ENCODE data around the gene XIST. TPM values are rescaled to one million over a fixed set of nuclear protein-coding genes. Genes with fewer than 3 reads are reported as not detected.
"Not testable (repeated sequence)": the region's sequence is repeated elsewhere in the genome, so short reads cannot be mapped to it uniquely, and the experiment has no call there.

The XIST gene
- total and polyA plus RNA-seq, 3 experiments from 2014 or later: 9.7 TPM; not detected in 2

DNA sequence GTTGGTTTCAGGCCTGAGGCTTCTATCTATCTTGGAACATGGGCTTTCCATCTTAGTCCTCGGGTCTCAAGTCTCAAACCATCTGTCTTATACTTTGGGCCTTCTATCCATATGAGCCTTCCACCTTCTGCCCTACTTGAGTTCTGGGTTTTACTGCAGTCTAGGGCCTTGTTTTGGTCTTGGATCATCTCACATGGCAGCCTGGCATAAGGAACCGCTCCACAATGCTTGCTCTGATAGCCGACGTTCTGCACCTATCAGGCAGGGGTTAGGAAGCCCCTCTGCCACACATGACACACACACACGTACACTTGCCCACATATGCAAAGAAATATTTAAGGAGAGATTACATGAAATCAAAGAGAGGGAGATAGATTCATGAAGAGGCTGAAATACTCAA, 25.5 kb downstream of the XIST start:
- no peaks in the 10 kb centered on the region for H3K9me3 ChIP-seq (ENCODE audit: low read length)
- H3K27ac ChIP-seq (ENCODE audit: low read depth, low read length): no peak overlapping the region
- H3K36me3 ChIP-seq (ENCODE audit: insufficient read depth, low read length): no peaks in the 10 kb centered on the region
- H3K27me3 Mint-ChIP-seq: peaks cover 0 to 6% of the 10 kb centered on the region in 2 donors
- ChIA-PET CTCF (no interaction called here), POLR2A (no interaction called here)
- no peak overlapping the region for H3K4me3 Mint-ChIP-seq
- H3K9me3 Mint-ChIP-seq: no peaks in the 10 kb centered on the region
- H3K4me1 ChIP-seq (ENCODE audit: insufficient read depth, low read length): no peaks in the 10 kb centered on the region
- H3K27ac Mint-ChIP-seq: no peak overlapping the region
- H3K36me3 Mint-ChIP-seq: peaks cover 0 to 19% (median 1%) of the 10 kb centered on the region in 3 donors
- H3K4me3 ChIP-seq (ENCODE audit: low read length): no peak overlapping the region
- DNase-seq: no peak
- H3K27me3 ChIP-seq (ENCODE audit: insufficient read depth, low read length, poor library complexity, severe bottlenecking): no peaks in the 10 kb centered on the region
- peaks cover 0 to 18% (median 14%) of the 10 kb centered on the region in 3 donors for H3K4me1 Mint-ChIP-seq

DNA sequence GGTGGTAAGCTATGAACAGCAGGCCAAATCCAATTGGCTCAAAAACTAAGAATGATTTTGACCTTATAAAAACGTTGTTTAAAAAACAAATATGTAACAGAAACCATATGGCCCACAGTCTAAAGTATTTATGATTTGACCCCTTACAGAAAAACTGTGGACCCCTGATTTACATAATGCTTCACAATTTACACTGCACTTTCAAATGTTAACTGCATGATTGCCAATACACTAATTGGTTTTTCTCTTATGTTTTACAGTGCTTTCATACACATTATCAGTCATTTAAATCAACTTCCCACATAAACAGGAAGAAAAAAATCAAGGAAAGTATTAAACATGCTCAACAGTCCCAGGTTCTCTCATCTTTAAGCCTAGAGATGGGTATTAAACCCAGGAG, 26.9 kb downstream of the XIST start:
- Mint-ChIP-seq H3K4me1 (peaks cover 0 to 10% (median 6%) of the 10 kb centered on the region in 3 donors), H3K4me3 (no peak overlapping the region), H3K27ac (no peak overlapping the region), H3K27me3 (peaks cover 0 to 3% of the 10 kb centered on the region in 2 donors), H3K36me3 (peaks cover 0 to 21% (median 11%) of the 10 kb centered on the region in 3 donors), H3K9me3 (no peaks in the 10 kb centered on the region)
- CTCF ChIA-PET: no interaction called here
- Histone ChIP-seq H3K4me3 (ENCODE audit: low read length) (no peak overlapping the region), H3K27ac (ENCODE audit: low read depth, low read length) (no peak overlapping the region), H3K4me1 (ENCODE audit: insufficient read depth, low read length) (no peaks in the 10 kb centered on the region), H3K9me3 (ENCODE audit: low read length) (no peaks in the 10 kb centered on the region), H3K27me3 (ENCODE audit: insufficient read depth, low read length, poor library complexity, severe bottlenecking) (no peaks in the 10 kb centered on the region), H3K36me3 (ENCODE audit: insufficient read depth, low read length) (no peaks in the 10 kb centered on the region)
- DNase-seq: no peak
- POLR2A ChIA-PET: no interaction called here

DNA sequence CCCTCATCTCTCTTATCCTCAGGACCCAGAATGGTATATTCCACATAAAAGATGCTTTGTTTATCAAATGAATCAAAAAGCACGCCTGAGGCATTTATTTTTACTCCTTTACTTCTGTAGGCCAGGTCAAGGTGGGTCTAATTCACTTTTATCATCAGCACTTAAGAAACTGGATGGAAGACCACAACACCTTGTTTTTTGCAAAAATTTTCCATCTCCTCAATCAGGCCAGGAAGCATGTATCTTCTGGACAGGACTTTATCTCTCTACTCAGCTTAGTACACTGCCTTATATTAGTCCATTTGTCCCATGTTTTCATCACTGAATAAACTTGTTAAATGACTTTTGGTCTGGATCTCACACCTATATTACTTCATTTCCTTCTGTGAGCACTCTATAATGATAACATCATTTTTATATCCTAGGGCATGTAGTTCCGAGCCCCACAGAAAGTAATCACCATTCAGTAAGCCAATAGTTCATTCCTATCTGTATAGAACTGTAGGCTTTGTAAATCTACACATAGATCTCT, 29.0 kb downstream of the XIST start:
- H3K4me3 Mint-ChIP-seq: no peak overlapping the region
- H3K9me3 ChIP-seq (ENCODE audit: low read length): no peaks in the 10 kb centered on the region

DNA sequence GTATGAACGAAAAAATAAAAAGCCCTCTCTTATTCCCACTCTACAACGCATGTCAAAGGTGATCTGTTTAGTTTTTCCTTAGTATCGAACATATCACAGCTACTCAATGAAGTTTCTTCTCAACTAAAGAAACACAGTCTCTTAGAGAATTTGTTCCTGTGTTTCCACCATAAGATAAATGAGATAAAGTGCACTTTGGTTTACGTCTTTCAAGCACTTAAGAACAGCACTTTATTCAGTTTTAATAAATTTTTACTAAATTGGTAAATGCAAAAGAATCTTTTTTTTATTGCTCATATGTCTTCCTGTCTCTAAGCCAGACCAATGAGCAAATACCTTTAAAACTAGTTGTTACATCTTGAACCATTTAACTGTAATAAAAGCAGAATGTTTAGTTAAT, 29.7 kb downstream of the XIST start:
- no peak for DNase-seq
- Histone ChIP-seq H3K4me3 (ENCODE audit: low read length) (no peak overlapping the region), H3K4me1 (ENCODE audit: insufficient read depth, low read length) (no peaks in the 10 kb centered on the region), H3K27me3 (ENCODE audit: insufficient read depth, low read length, poor library complexity, severe bottlenecking) (no peaks in the 10 kb centered on the region), H3K9me3 (ENCODE audit: low read length) (no peaks in the 10 kb centered on the region), H3K36me3 (ENCODE audit: insufficient read depth, low read length) (no peaks in the 10 kb centered on the region), H3K27ac (ENCODE audit: low read depth, low read length) (no peak overlapping the region)
- H3K4me1 Mint-ChIP-seq: peaks cover 0 to 5% (median 0%) of the 10 kb centered on the region in 3 donors
- POLR2A ChIA-PET: no interaction called here
- no peak overlapping the region for H3K27ac Mint-ChIP-seq
- peaks cover 0 to 18% (median 11%) of the 10 kb centered on the region in 3 donors for H3K36me3 Mint-ChIP-seq
- CTCF ChIA-PET: no interaction called here
- H3K27me3 Mint-ChIP-seq: no peaks in the 10 kb centered on the region
- H3K9me3 Mint-ChIP-seq: peaks cover 0 to 2% (median 0%) of the 10 kb centered on the region in 5 donors
- H3K4me3 Mint-ChIP-seq: no peak overlapping the region

More for the DNA sequence above, 29.0 kb downstream of the XIST start:
- peaks cover 0 to 19% (median 11%) of the 10 kb centered on the region in 3 donors for H3K36me3 Mint-ChIP-seq
- no peak overlapping the region for H3K27ac ChIP-seq (ENCODE audit: low read depth, low read length)
- H3K27me3 ChIP-seq (ENCODE audit: insufficient read depth, low read length, poor library complexity, severe bottlenecking): no peaks in the 10 kb centered on the region
- no peak overlapping the region for H3K27ac Mint-ChIP-seq
- POLR2A ChIA-PET: no interaction called here
- no peaks in the 10 kb centered on the region for H3K27me3 Mint-ChIP-seq
- no peak for DNase-seq
- peaks cover 0 to 2% (median 0%) of the 10 kb centered on the region in 5 donors for H3K9me3 Mint-ChIP-seq
- no peak overlapping the region for H3K4me3 ChIP-seq (ENCODE audit: low read length)
- H3K4me1 ChIP-seq (ENCODE audit: insufficient read depth, low read length): no peaks in the 10 kb centered on the region
- peaks cover 0 to 5% (median 0%) of the 10 kb centered on the region in 3 donors for H3K4me1 Mint-ChIP-seq
- no peaks in the 10 kb centered on the region for H3K36me3 ChIP-seq (ENCODE audit: insufficient read depth, low read length)
- CTCF ChIA-PET: no interaction called here

DNA sequence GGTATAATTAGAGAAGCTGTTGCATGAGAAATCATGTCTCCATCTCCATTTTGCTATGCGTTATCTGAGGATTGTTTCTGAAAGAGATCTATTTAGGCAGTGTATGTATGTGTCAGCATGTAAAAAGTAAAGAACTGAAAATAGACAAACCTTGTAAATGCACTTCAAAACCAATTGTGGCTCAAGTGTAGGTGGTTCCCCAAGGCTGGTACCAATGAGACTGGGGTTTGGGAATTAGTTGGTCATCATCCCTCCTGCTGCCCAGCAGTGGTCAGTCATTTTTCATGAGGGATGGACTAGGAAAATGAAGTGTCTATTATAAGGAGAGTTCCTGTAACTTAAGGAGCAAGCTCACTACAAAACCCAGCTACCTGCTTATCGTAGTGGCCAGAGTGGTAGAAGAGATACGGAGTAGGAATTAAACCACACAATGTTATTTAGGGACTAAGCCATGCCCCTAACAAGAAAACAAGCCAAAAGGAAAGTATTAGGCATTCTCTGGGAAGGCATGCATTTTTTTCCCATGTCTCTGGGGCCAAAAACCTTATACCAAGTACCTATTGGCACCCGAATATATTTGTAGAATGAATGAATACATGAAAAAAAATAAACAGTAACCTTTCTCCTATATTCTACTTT, 30.5 kb downstream of the XIST start:
- CTCF ChIA-PET: no interaction called here
- Mint-ChIP-seq H3K27me3 (no peaks in the 10 kb centered on the region), H3K9me3 (peaks cover 0 to 2% (median 0%) of the 10 kb centered on the region in 5 donors)

DNA sequence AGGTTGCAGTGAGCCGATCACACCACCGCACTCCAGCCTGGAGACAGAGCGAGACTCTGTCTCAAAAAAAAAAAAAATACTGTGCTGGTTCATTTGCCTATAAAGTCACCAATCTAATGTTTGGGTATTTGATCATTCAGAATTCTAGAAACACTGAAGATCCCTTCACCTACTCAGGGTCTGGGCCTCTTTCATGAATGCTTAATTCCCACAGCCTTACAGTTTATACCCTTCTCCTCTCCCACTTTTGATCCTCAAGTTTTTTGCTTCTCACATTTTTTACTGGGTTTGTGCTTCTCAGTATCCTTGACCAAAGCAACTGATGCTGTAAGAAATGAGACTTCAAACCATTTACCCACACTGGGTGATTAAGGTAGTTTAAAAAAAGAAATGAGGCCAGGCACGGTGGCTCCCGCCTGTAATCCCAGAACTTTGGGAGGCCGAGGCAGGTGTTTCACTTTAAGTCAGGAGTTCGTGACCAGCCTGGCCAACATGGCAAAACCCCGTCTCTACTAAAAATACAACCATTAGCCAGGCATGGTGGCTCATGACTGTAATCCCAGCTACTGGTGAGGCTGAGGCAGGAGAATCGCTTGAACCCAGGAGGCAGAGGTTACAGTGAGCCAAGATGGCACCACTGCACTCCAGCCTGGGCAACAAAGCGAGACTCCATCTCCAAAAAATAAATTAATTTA, 32.5 kb downstream of the XIST start:
- CTCF ChIA-PET: not testable (repeated sequence)

More for the DNA sequence above, 30.5 kb downstream of the XIST start:
- H3K36me3 ChIP-seq (ENCODE audit: insufficient read depth, low read length): no peaks in the 10 kb centered on the region
- H3K4me1 ChIP-seq (ENCODE audit: insufficient read depth, low read length): no peaks in the 10 kb centered on the region
- Mint-ChIP-seq H3K36me3 (peaks cover 0 to 13% (median 11%) of the 10 kb centered on the region in 3 donors), H3K27ac (peak overlapping the region in 1 of 8 donors; percentile 11), H3K4me3 (no peak overlapping the region), H3K4me1 (peaks cover 0 to 3% (median 0%) of the 10 kb centered on the region in 3 donors)
- no peaks in the 10 kb centered on the region for H3K9me3 ChIP-seq (ENCODE audit: low read length)
- POLR2A ChIA-PET: no interaction called here
- no peak for DNase-seq
- no peaks in the 10 kb centered on the region for H3K27me3 ChIP-seq (ENCODE audit: insufficient read depth, low read length, poor library complexity, severe bottlenecking)
- H3K4me3 ChIP-seq (ENCODE audit: low read length): no peak overlapping the region
- no peak overlapping the region for H3K27ac ChIP-seq (ENCODE audit: low read depth, low read length)

DNA sequence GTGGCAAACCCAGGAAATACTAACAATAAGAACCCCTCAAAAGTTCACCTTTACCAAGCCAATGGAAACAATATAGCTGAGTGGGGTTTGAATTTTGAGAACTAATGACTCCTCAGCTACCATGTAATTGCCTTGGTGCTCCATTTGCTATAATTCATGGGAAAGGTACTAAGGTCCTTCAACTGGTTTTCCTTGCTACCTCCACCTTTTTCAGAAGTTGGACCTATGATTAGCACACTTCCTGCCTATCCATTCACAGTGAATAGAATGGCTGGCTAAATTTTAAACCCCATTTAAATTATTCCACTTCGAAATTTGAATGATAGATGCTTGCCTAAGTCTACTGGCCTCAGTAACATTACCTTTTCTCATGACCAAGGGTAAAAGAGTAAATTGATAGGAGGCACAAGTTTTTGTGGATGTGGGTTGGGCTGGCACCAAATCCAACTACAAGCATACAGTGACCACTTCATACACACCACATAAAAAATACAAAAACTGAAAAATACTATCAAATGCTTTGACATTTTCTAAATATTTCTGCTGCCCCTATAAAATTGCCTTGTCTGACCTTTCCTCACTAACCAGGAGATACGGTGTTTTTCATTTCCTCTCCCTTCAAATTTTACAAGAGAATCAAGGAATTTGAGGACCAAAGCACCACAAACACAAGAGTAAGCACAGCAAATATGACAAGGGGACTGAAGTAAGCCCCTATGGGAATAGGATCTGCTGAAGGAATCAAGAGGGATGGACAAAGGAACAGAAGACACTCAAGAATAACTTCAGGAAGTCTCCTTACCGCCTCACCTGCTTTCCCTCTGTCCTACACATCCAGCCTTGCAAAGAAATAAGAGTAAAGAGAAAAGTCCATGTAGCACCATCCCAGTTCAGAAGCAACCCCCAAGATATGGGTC, 34.1 kb downstream of the XIST start:
- ChIA-PET POLR2A (no interaction called here), CTCF (no interaction called here)
- Mint-ChIP-seq H3K4me1 (no peaks in the 10 kb centered on the region), H3K9me3 (peaks cover 0 to 2% (median 0%) of the 10 kb centered on the region in 5 donors), H3K4me3 (no peak overlapping the region), H3K27me3 (no peaks in the 10 kb centered on the region), H3K27ac (no peak overlapping the region), H3K36me3 (peaks cover 0 to 11% (median 4%) of the 10 kb centered on the region in 3 donors)
- Histone ChIP-seq H3K36me3 (ENCODE audit: insufficient read depth, low read length) (no peaks in the 10 kb centered on the region), H3K9me3 (ENCODE audit: low read length) (no peaks in the 10 kb centered on the region), H3K27ac (ENCODE audit: low read depth, low read length) (no peak overlapping the region), H3K27me3 (ENCODE audit: insufficient read depth, low read length, poor library complexity, severe bottlenecking) (no peaks in the 10 kb centered on the region), H3K4me3 (ENCODE audit: low read length) (no peak overlapping the region), H3K4me1 (ENCODE audit: insufficient read depth, low read length) (no peaks in the 10 kb centered on the region)
- no peak for DNase-seq

More for the DNA sequence above, 32.5 kb downstream of the XIST start:
- H3K4me3 Mint-ChIP-seq; POLR2A ChIA-PET; H3K4me3 ChIP-seq (ENCODE audit: low read length); H3K27ac Mint-ChIP-seq; H3K9me3 ChIP-seq (ENCODE audit: low read length); H3K27me3 ChIP-seq (ENCODE audit: insufficient read depth, low read length, poor library complexity, severe bottlenecking); DNase-seq; H3K9me3 Mint-ChIP-seq; H3K27ac ChIP-seq (ENCODE audit: low read depth, low read length); H3K27me3 Mint-ChIP-seq; H3K4me1 ChIP-seq (ENCODE audit: insufficient read depth, low read length); H3K4me1 Mint-ChIP-seq; H3K36me3 ChIP-seq (ENCODE audit: insufficient read depth, low read length): not testable (repeated sequence)
- peaks cover 0 to 11% (median 8%) of the 10 kb centered on the region in 3 donors for H3K36me3 Mint-ChIP-seq

Measured in CD8-positive, alpha-beta memory T cell (primary cell).